Loucy (cell line): ENCODE results near the gene PRKRIP1.
"Not testable (repeated sequence)": the region's sequence is repeated elsewhere in the genome, so short reads cannot be mapped to it uniquely, and the experiment has no call there.

Experiments used
- EZH2phosphoT487 ChIP-seq: fragments of 200-600 bp; IDR thresholded peaks from 2 replicates; pipeline ENCODE4 v1.6.1; 2018; ENCODE audit warnings: antibody characterized with exemption, mild to moderate bottlenecking, moderate library complexity, borderline replicate concordance
- TF ChIP-seq, protein P1 (sequence below): fragments of 200-600 bp; sonication (generic); conservative IDR thresholded peaks from 2 replicates; pipeline ENCODE4 v1.5.1; 2014; ENCODE audit warnings: mild to moderate bottlenecking, antibody characterized with exemption, low read length

DNA sequence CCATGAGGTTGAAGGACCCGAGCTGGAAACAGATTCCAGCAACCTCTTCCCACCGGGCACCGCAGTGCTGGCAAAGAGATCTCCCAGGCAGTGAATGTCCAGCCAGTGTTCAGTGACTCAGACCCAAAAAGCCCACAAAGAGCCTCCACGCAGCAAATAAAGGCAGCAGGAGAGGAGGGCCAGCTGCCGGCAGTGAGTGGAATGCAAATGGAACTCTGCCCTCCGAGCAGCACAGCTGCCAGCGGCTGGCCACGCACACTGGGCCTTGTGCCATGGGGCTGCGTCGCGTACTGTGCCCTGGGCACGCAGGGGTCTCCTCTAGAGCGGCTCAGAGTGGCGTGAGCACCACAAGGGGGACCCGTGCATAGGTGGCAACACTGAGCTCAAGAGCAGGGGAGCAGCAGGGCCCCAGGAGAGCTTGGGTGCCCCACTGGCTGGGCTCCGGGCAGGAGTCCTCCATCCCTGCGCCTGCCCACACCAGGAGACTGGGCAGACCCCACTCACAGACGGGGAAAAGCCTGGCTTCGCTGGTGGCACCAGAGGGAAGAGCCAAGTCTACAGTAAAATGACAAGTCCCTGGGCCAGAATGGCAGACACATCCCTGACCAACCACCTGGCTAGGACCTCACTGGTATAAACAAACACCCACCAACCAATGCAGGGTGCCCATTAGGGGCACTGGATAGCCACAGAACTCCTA is 78.7 kb downstream of the PRKRIP1 start:
- TF ChIP-seq, protein P1, sequence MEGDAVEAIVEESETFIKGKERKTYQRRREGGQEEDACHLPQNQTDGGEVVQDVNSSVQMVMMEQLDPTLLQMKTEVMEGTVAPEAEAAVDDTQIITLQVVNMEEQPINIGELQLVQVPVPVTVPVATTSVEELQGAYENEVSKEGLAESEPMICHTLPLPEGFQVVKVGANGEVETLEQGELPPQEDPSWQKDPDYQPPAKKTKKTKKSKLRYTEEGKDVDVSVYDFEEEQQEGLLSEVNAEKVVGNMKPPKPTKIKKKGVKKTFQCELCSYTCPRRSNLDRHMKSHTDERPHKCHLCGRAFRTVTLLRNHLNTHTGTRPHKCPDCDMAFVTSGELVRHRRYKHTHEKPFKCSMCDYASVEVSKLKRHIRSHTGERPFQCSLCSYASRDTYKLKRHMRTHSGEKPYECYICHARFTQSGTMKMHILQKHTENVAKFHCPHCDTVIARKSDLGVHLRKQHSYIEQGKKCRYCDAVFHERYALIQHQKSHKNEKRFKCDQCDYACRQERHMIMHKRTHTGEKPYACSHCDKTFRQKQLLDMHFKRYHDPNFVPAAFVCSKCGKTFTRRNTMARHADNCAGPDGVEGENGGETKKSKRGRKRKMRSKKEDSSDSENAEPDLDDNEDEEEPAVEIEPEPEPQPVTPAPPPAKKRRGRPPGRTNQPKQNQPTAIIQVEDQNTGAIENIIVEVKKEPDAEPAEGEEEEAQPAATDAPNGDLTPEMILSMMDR = not testable (repeated sequence)
- not testable (repeated sequence) for TF ChIP-seq EZH2phosphoT487
